Neural cell (in vitro differentiated cells): ENCODE data around the gene RPS27L. TPM values are rescaled to one million over a fixed set of nuclear protein-coding genes. Genes with fewer than 3 reads are reported as not detected.

Experiments
- H2AFZ ChIP-seq: fragments of 200-600, 300-800 bp; sonication (generic), shearing (Covaris generic); 2 replicates; pipeline ENCODE4 v1.6.0; 2014; ENCODE audit warnings: low read depth, mild to moderate bottlenecking, antibody characterized with exemption, low read length, moderate library complexity
- H3F3A ChIP-seq: fragments of 200-600 bp; shearing (Covaris generic); 2 replicates; pipeline ENCODE4 v1.6.1; 2016; ENCODE audit warnings: mild to moderate bottlenecking, moderate library complexity, mixed read lengths, antibody characterized with exemption, low read length; ENCODE audit not compliant: insufficient read depth, poor library complexity, severe bottlenecking
- H3K27ac ChIP-seq: fragments of 200-600, 300-800 bp; sonication (generic), shearing (Covaris generic); 2 replicates; pipeline ENCODE4 v1.5.1; 2014; ENCODE audit warnings: mild to moderate bottlenecking, low read length, moderate library complexity
- H3K27me3 ChIP-seq: fragments of 300-800, 200-600 bp; sonication (generic), shearing (Covaris generic); 2 replicates; pipeline ENCODE4 v1.6.0; 2014; ENCODE audit warnings: mild to moderate bottlenecking, low read depth, low read length, moderate library complexity; ENCODE audit not compliant: insufficient read depth
- H3K36me3 ChIP-seq: fragments of 300-800, 200-600 bp; sonication (generic), shearing (Covaris generic); 2 replicates; pipeline ENCODE4 v1.5.1; 2014; ENCODE audit warnings: mild to moderate bottlenecking, antibody characterized with exemption, low read length, moderate library complexity; ENCODE audit not compliant: insufficient read depth
- H3K4me2 ChIP-seq: fragments of 300-800, 200-600 bp; sonication (generic), shearing (Covaris generic); 2 replicates; pipeline ENCODE4 v1.6.0; 2014; ENCODE audit warnings: mild to moderate bottlenecking, low read length
- H3K4me3 ChIP-seq: fragments of 300-800, 200-600 bp; sonication (generic), shearing (Covaris generic); 2 replicates; pipeline ENCODE4 v1.5.1; 2014; ENCODE audit warnings: mild to moderate bottlenecking, low read length, moderate library complexity
- H3K79me2 ChIP-seq: fragments of 200-600 bp; shearing (Covaris generic); replicated peaks from 2 replicates; pipeline ENCODE4 v1.6.0; 2014; ENCODE audit warnings: mild to moderate bottlenecking, low read length, moderate library complexity; ENCODE audit not compliant: insufficient read depth
- H3K9ac ChIP-seq: fragments of 300-800, 200-600 bp; sonication (generic), shearing (Covaris generic); 2 replicates; pipeline ENCODE4 v1.6.1; 2016; ENCODE audit warnings: mild to moderate bottlenecking, low read length, mixed read lengths
- H3K9me2 ChIP-seq: fragments of 200-600 bp; shearing (Covaris generic); 2 replicates; pipeline ENCODE4 v1.6.1; 2016; ENCODE audit warnings: mild to moderate bottlenecking, low read length, mixed read lengths; ENCODE audit not compliant: insufficient read depth
- H3K9me3 ChIP-seq: fragments of 200-600, 300-800 bp; sonication (generic), shearing (Covaris generic); 2 replicates; pipeline ENCODE4 v1.6.1; 2016; ENCODE audit warnings: mild to moderate bottlenecking, mixed run types, low read length, moderate library complexity, mixed read lengths
- H4K20me1 ChIP-seq: fragments of 200-600 bp; shearing (Covaris generic); 2 replicates; pipeline ENCODE4 v1.6.1; 2016; ENCODE audit warnings: mild to moderate bottlenecking, mixed run types; ENCODE audit not compliant: insufficient read depth
- CTCF ChIP-seq: fragments of 450-650 bp; IDR thresholded peaks from 2 replicates; pipeline ENCODE4 v1.5.1; 2014; ENCODE audit warnings: antibody characterized with exemption, mild to moderate bottlenecking, moderate library complexity; ENCODE audit not compliant: poor library complexity, severe bottlenecking
- EP300 ChIP-seq: fragments of 450-650 bp; conservative IDR thresholded peaks from 2 replicates; pipeline ENCODE4 v1.6.1; 2014; ENCODE audit warnings: antibody characterized with exemption, mild to moderate bottlenecking, moderate library complexity; ENCODE audit not compliant: poor library complexity, severe bottlenecking
- EZH2 ChIP-seq: fragments of 200-600, 300-800 bp; shearing (Covaris generic), sonication (generic); IDR thresholded peaks from 2 replicates; pipeline ENCODE4 v1.6.1; 2014; ENCODE audit warnings: antibody characterized with exemption, low read length, borderline replicate concordance, mild to moderate bottlenecking; ENCODE audit not compliant: insufficient read depth, poor library complexity, severe bottlenecking
- MXI1 ChIP-seq: fragments of 450-650 bp; conservative IDR thresholded peaks from 2 replicates; pipeline ENCODE4 v1.6.1; 2014; ENCODE audit warnings: antibody characterized with exemption, mild to moderate bottlenecking; ENCODE audit not compliant: poor library complexity, severe bottlenecking
- POLR2AphosphoS5 ChIP-seq: IDR thresholded peaks from 2 replicates; pipeline ENCODE4 v1.6.1; 2012
- RAD21 ChIP-seq: fragments of 450-650 bp; conservative IDR thresholded peaks from 2 replicates; pipeline ENCODE4 v1.6.1; 2014; ENCODE audit warnings: antibody characterized with exemption, mild to moderate bottlenecking, moderate library complexity
- REST ChIP-seq: IDR thresholded peaks from 2 replicates; pipeline ENCODE4 v1.6.1; 2012; ENCODE audit warnings: borderline replicate concordance
- SMC3 ChIP-seq: fragments of 450-650 bp; conservative IDR thresholded peaks from 2 replicates; pipeline ENCODE4 v1.6.1; 2014; ENCODE audit warnings: antibody characterized with exemption, mild to moderate bottlenecking, moderate library complexity; ENCODE audit not compliant: poor library complexity
- TAF1 ChIP-seq: IDR thresholded peaks from 2 replicates; pipeline ENCODE4 v1.6.1; 2012; ENCODE audit warnings: low read depth
- polyA plus RNA-seq: library from polyadenylated mRNA; depleted of rRNA; stranded (reverse); fragments of >200 nt; gene quantifications from 2 replicates; pipeline ENCODE4 v1.2.3, GENCODE V29; 2014

Gene RPS27L
- polyA plus RNA-seq, 1 donor from 2014 or later, result 58.2 TPM

GRCh38 chr15:63189941-63190768, 32.9 kb upstream of the RPS27L start:
- Histone ChIP-seq H3K4me3 (peak overlapping the region; percentile 72), H3K79me2 (peaks cover 56% of the 10 kb centered on the region), H3K27ac (peak overlapping the region; percentile 88), H3K36me3 (no peaks in the 10 kb centered on the region), H3K9ac (peak overlapping the region; percentile 86), H3K9me3 (no peaks in the 10 kb centered on the region), H3K9me2 (no peaks in the 10 kb centered on the region), H3K4me2 (peak overlapping the region; percentile 62), H3K27me3 (no peaks in the 10 kb centered on the region), H3F3A (peaks cover 3% of the 10 kb centered on the region), H4K20me1 (no peaks in the 10 kb centered on the region), H2AFZ (peak overlapping the region; percentile 78)
- TF ChIP-seq REST (no peak), SMC3 (no peak), RAD21 (peak; percentile 20), CTCF (no peak), EP300 (no peak), MXI1 (no peak), EZH2 (no peak), TAF1 (no peak), POLR2AphosphoS5 (peak; percentile 17)

- Histone ChIP-seq H3K27me3 (no peaks in the 10 kb centered on the region), H3F3A (peaks cover 3% of the 10 kb centered on the region), H3K9ac (peak within 1 kb of the TSS; percentile 86), H3K4me3 (peak within 1 kb of the TSS; percentile 72), H3K27ac (peak within 1 kb of the TSS; percentile 88), H3K36me3 (no peaks in the 10 kb centered on the region), H3K9me3 (no peaks in the 10 kb centered on the region), H4K20me1 (no peaks in the 10 kb centered on the region), H2AFZ (peak within 1 kb of the TSS; percentile 86), H3K4me2 (peak within 1 kb of the TSS; percentile 86), H3K9me2 (no peaks in the 10 kb centered on the region), H3K79me2 (peaks cover 47% of the 10 kb centered on the region)
- TF ChIP-seq MXI1 (peak; percentile 76), EZH2 (no peak), TAF1 (peak; percentile 83), RAD21 (peak; percentile 62), CTCF (peak; percentile 40), POLR2AphosphoS5 (peak; percentile 93), REST (peak; percentile 87), SMC3 (peak; percentile 52), EP300 (peak; percentile 27)
Observed at GRCh38 chr15:63188926-63189871, 31.9 kb upstream of the RPS27L start, which contains the start of gene RAB8B. Gene RAB8B, plus strand, starts transcription at chr15:63189606. Its CDS starts 19 bp downstream, at chr15:63189625.
